CD14-positive monocyte (primary cell): ENCODE results near the gene CLCNKA. TPM values are rescaled to one million over a fixed set of nuclear protein-coding genes. Genes with fewer than 3 reads are reported as not detected.

Source experiments
- DNase-seq, 3 donors: peaks; one replicate each; pipeline ENCODE4 v3.0.0-alpha.2; 2011 to 2022
- H2AFZ ChIP-seq: 2 replicates; pipeline ENCODE4 v1.6.0; 2012; ENCODE audit warnings: mild to moderate bottlenecking, low read depth, low read length, inconsistent platforms; ENCODE audit not compliant: insufficient read depth, poor library complexity, severe bottlenecking
- H3K27ac ChIP-seq, 2 donors: 1 replicate in 1 of 2; 2 replicates in 1 of 2; pipeline ENCODE4 v1.5.1; 2012 to 2013; ENCODE audit warnings: low read length in 2 of 2, control low read depth in 1 of 2, inconsistent platforms in 1 of 2, low read depth in 1 of 2, mild to moderate bottlenecking in 1 of 2
- H3K27me3 ChIP-seq, 2 donors: one replicate each; pipeline versions ENCODE4 v1.6.0 to v1.6.1; 2011 to 2013; ENCODE audit warnings: low read length in 2 of 2; ENCODE audit not compliant: control insufficient read depth in 2 of 2, insufficient read depth in 2 of 2
- H3K36me3 ChIP-seq, 2 donors: replicated peaks in 1 of 2; 1 replicate in 1 of 2; 2 replicates in 1 of 2; pipeline versions ENCODE4 v1.5.1 to v1.6.1; 2012 to 2013; ENCODE audit warnings: low read length in 2 of 2, control low read depth in 1 of 2, inconsistent platforms in 1 of 2, mild to moderate bottlenecking in 1 of 2; ENCODE audit not compliant: insufficient read depth in 2 of 2, control insufficient read depth in 1 of 2
- H3K4me1 ChIP-seq, 2 donors: 1 replicate in 1 of 2; 2 replicates in 1 of 2; pipeline versions ENCODE4 v1.5.1 to v1.6.1; 2012 to 2013; ENCODE audit warnings: low read length in 2 of 2, control low read depth in 1 of 2, inconsistent platforms in 1 of 2, mild to moderate bottlenecking in 1 of 2, moderate library complexity in 1 of 2; ENCODE audit not compliant: insufficient read depth in 2 of 2, control insufficient read depth in 1 of 2
- H3K4me2 ChIP-seq: replicated peaks from 2 replicates; pipeline ENCODE3; 2012; ENCODE audit warnings: low read length, moderate library complexity, mild to moderate bottlenecking; ENCODE audit not compliant: poor library complexity, severe bottlenecking; ENCODE audit errors: extremely low read depth
- H3K4me3 ChIP-seq, 3 experiments: fragments of 200-600 bp in 1 of 3; sonication (generic) in 1 of 3; replicated peaks in 1 of 3; 1 replicate in 2 of 3; 2 replicates in 1 of 3; pipeline ENCODE4 v1.5.1; 2011 to 2013; ENCODE audit warnings: low read length in 3 of 3, mild to moderate bottlenecking in 3 of 3, control low read depth in 2 of 3, low read depth in 2 of 3, inconsistent platforms in 1 of 3, moderate library complexity in 1 of 3
- H3K79me2 ChIP-seq: 2 replicates; pipeline ENCODE4 v1.6.0; 2012; ENCODE audit warnings: mild to moderate bottlenecking, control low read depth, inconsistent platforms, low read length, moderate library complexity; ENCODE audit not compliant: insufficient read depth
- H3K9ac ChIP-seq: 2 replicates; pipeline ENCODE4 v1.6.0; 2017; ENCODE audit warnings: low read length, mild to moderate bottlenecking; ENCODE audit not compliant: insufficient read depth, poor library complexity, severe bottlenecking
- H3K9me3 ChIP-seq, 2 donors: replicated peaks in 1 of 2; 1 replicate in 1 of 2; 2 replicates in 1 of 2; pipeline versions ENCODE4 v1.5.1 to v1.6.1; 2012 to 2013; ENCODE audit warnings: low read length in 2 of 2, control low read depth in 1 of 2; ENCODE audit not compliant: control insufficient read depth in 1 of 2, insufficient read depth in 1 of 2
- H4K20me1 ChIP-seq: 2 replicates; pipeline ENCODE4 v1.6.0; 2012; ENCODE audit warnings: mild to moderate bottlenecking, low read length, control low read depth, moderate library complexity; ENCODE audit not compliant: insufficient read depth
- H3K27ac Mint-ChIP-seq, 7 donors: one replicate each; pipeline ENCODE4 v1.8.0; 2020; ENCODE audit warnings: mild to moderate bottlenecking in 7 of 7, mixed read lengths in 7 of 7, moderate library complexity in 6 of 7, inconsistent platforms in 2 of 7
- H3K27me3 Mint-ChIP-seq, 3 donors: one replicate each; pipeline ENCODE4 v1.8.0; 2021 to 2022; ENCODE audit warnings: low read depth in 3 of 3, mild to moderate bottlenecking in 3 of 3, mixed read lengths in 3 of 3, moderate library complexity in 3 of 3, inconsistent platforms in 1 of 3
- H3K36me3 Mint-ChIP-seq, 2 donors: one replicate each; pipeline ENCODE4 v1.8.0; 2020; ENCODE audit warnings: mixed read lengths in 2 of 2, inconsistent platforms in 1 of 2, mild to moderate bottlenecking in 1 of 2
- H3K4me1 Mint-ChIP-seq: one replicate; pipeline ENCODE4 v1.8.0; 2020; ENCODE audit warnings: mild to moderate bottlenecking, mixed read lengths
- H3K4me3 Mint-ChIP-seq, 2 donors: one replicate each; pipeline ENCODE4 v1.8.0; 2020; ENCODE audit warnings: mild to moderate bottlenecking in 2 of 2, mixed read lengths in 2 of 2, moderate library complexity in 1 of 2
- H3K9me3 Mint-ChIP-seq, 7 donors: one replicate each; pipeline ENCODE4 v1.8.0; 2020 to 2022; ENCODE audit warnings: mixed read lengths in 7 of 7, mild to moderate bottlenecking in 6 of 7, moderate library complexity in 6 of 7, inconsistent platforms in 2 of 7
- WGBS: methylation state at CpG from one replicate; pipeline ENCODE4 v1.1.5; 2013; ENCODE audit warnings: missing lambda C conversion rate; ENCODE audit not compliant: insufficient coverage; 5-methylcytosine and 5-hydroxymethylcytosine counted together
- intact Hi-C, 2 donors: fragments of 100-400 bp; cut with micrococcal nuclease; formaldehyde crosslinking; loops; one replicate each; pipeline versions ENCODE4 v1.15.0 to v1.15.1; 2023
- polyA plus RNA-seq, 3 donors: library from polyadenylated mRNA; depleted of rRNA in 1 of 3; unstranded in 2 of 3; stranded (reverse) in 1 of 3; fragments of 300-500 nt in 2 of 3; fragments of >200 nt in 1 of 3; fragmentation: Illumina TruSeq in 2 of 3; gene quantifications; 1 replicate in 2 of 3; 2 replicates in 1 of 3; pipeline ENCODE4 v1.2.3, GENCODE V29; 2012 to 2021
- TF ChIP-seq, protein P1 (sequence below): fragments of 200-600 bp; IDR thresholded peaks from one replicate; pipeline ENCODE4 v1.8.0; 2022; ENCODE audit warnings: antibody characterized with exemption, mild to moderate bottlenecking

Gene CLCNKA
- polyA plus RNA-seq, 3 donors: 0.07 TPM; not detected in 2

- H3K27ac Mint-ChIP-seq: no peak overlapping the region
- H3K4me3 Mint-ChIP-seq: no peak overlapping the region
- Histone ChIP-seq H3K9me3 (no peaks in the 10 kb centered on the region), H3K27me3 (peaks cover 0 to 2% of the 10 kb centered on the region in 2 donors), H2AFZ (no peak overlapping the region), H4K20me1 (no peaks in the 10 kb centered on the region), H3K79me2 (no peaks in the 10 kb centered on the region), H3K27ac (no peak overlapping the region), H3K36me3 (no peaks in the 10 kb centered on the region), H3K4me3 (no peak overlapping the region), H3K9ac (no peak overlapping the region), H3K4me1 (peaks cover 4 to 8% of the 10 kb centered on the region in 2 donors), H3K4me2 (no peak overlapping the region)
- TF ChIP-seq, protein P1, sequence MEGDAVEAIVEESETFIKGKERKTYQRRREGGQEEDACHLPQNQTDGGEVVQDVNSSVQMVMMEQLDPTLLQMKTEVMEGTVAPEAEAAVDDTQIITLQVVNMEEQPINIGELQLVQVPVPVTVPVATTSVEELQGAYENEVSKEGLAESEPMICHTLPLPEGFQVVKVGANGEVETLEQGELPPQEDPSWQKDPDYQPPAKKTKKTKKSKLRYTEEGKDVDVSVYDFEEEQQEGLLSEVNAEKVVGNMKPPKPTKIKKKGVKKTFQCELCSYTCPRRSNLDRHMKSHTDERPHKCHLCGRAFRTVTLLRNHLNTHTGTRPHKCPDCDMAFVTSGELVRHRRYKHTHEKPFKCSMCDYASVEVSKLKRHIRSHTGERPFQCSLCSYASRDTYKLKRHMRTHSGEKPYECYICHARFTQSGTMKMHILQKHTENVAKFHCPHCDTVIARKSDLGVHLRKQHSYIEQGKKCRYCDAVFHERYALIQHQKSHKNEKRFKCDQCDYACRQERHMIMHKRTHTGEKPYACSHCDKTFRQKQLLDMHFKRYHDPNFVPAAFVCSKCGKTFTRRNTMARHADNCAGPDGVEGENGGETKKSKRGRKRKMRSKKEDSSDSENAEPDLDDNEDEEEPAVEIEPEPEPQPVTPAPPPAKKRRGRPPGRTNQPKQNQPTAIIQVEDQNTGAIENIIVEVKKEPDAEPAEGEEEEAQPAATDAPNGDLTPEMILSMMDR: no peak
- H3K27me3 Mint-ChIP-seq: peaks cover 5 to 25% (median 7%) of the 10 kb centered on the region in 3 donors
- peaks cover 4% of the 10 kb centered on the region for H3K4me1 Mint-ChIP-seq
- peaks cover 0 to 3% (median 0%) of the 10 kb centered on the region in 7 donors for H3K9me3 Mint-ChIP-seq
- H3K36me3 Mint-ChIP-seq: no peaks in the 10 kb centered on the region
- no peak for DNase-seq
- WGBS: 74% methylated on average over 7 of the region's 7 CpGs
- intact Hi-C loops: no loop called here
Observed at GRCh38 chr1:16046842-16047241, 25.0 kb downstream of the CLCNKA start.

DNA sequence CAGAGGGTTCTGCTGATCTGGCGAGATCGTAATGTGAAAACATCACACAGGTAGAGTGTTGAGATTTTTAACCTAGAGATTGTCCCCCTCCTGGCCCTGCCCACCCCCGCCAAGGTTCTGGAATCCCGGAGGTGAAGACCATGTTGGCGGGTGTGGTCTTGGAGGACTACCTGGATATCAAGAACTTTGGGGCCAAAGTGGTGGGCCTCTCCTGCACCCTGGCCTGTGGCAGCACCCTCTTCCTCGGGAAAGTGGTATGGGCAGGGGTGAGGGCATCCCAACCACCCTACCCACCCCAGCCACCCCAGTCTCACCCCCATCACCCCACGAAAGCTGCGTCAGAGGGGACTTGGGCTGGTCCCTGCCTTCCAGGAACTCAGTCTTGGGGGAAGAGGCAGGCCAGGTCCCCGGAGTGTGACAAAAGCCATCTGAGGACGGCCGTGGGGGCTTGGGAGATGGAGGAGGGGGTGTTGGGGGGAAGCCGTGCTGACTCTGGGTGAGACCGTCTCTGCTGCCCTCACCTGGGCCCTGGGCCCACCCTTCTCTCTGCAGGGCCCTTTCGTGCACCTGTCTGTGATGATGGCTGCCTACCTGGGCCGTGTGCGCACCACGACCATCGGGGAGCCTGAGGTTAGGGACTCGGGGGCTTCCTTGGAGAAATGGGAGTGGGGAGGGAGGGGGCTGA, 26.1 kb downstream of the CLCNKA start:
- no peaks in the 10 kb centered on the region for H3K36me3 ChIP-seq
- H3K9ac ChIP-seq: no peak overlapping the region
- no peak overlapping the region for H3K4me3 Mint-ChIP-seq
- H3K79me2 ChIP-seq: no peaks in the 10 kb centered on the region
- H3K36me3 Mint-ChIP-seq: no peaks in the 10 kb centered on the region
- TF ChIP-seq, protein P1: no peak
- peaks cover 0 to 3% (median 0%) of the 10 kb centered on the region in 7 donors for H3K9me3 Mint-ChIP-seq
- H3K27me3 Mint-ChIP-seq: peaks cover 5 to 28% (median 7%) of the 10 kb centered on the region in 3 donors
- H2AFZ ChIP-seq: no peak overlapping the region
- DNase-seq: no peak
- H4K20me1 ChIP-seq: no peaks in the 10 kb centered on the region
- H3K27me3 ChIP-seq: peaks cover 0 to 2% of the 10 kb centered on the region in 2 donors
- peaks cover 4 to 8% of the 10 kb centered on the region in 2 donors for H3K4me1 ChIP-seq
- 83% methylated on average over 4 of the region's 19 CpGs for WGBS
- peaks cover 4% of the 10 kb centered on the region for H3K4me1 Mint-ChIP-seq
- H3K9me3 ChIP-seq: no peaks in the 10 kb centered on the region
- H3K4me3 ChIP-seq: no peak overlapping the region
- H3K27ac ChIP-seq: no peak overlapping the region
- intact Hi-C loops: no loop called here
- peak overlapping the region; percentile 69 for H3K4me2 ChIP-seq
- H3K27ac Mint-ChIP-seq: no peak overlapping the region
